C1 segment of cervical spinal cord (tissue), 14 donors: Measurements from ENCODE around the gene FAF2.
"Not testable (repeated sequence)": the region's sequence is repeated elsewhere in the genome, so short reads cannot be mapped to it uniquely, and the experiment has no call there.

Source experiments
- DNase-seq, 14 donors: peaks; one replicate each; lab custom pipeline; 2025; lab: John Stamatoyannopoulos, UW

FAF2 gene, protein sequence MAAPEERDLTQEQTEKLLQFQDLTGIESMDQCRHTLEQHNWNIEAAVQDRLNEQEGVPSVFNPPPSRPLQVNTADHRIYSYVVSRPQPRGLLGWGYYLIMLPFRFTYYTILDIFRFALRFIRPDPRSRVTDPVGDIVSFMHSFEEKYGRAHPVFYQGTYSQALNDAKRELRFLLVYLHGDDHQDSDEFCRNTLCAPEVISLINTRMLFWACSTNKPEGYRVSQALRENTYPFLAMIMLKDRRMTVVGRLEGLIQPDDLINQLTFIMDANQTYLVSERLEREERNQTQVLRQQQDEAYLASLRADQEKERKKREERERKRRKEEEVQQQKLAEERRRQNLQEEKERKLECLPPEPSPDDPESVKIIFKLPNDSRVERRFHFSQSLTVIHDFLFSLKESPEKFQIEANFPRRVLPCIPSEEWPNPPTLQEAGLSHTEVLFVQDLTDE

DNA sequence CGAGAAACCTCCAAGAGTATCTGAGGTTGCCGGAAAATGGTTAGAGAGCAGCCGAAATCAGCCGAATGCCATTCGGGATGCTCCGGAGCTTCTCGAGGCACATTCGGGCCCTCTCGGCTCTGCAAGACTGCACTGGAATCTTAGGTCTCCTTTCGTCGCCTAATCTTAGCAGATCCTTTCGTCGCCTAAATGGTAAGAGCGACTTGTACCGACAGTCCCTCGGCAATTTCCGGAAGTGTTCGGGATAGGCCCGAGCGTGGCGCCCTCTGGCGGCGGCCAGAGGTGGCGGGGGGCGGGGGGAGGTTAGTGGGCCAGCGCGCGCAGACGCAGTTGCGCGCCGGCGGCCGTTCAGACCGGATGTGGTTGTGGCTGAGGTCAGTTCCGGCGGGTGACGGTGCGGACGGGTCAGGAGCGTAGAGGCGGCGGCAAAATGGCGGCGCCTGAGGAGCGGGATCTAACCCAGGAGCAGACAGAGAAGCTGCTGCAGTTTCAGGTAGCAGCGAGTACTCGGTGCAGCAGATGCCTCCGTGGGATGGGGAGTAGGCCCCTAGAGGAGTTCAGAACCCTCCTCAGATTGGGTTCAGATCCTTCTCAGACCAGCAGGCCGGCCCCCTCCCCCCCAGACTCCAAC is at the start of gene FAF2:
FAF2 (plus strand) TSS at position 408 of the 631 bp plus-strand sequence; CDS start at position 431, 23 bp downstream.
- peak; percentile 84 to 99 (median 97) for DNase-seq

GRCh38 chr5:176400382-176401156 is 47.6 kb upstream of the FAF2 start:
- no peak for DNase-seq

DNA sequence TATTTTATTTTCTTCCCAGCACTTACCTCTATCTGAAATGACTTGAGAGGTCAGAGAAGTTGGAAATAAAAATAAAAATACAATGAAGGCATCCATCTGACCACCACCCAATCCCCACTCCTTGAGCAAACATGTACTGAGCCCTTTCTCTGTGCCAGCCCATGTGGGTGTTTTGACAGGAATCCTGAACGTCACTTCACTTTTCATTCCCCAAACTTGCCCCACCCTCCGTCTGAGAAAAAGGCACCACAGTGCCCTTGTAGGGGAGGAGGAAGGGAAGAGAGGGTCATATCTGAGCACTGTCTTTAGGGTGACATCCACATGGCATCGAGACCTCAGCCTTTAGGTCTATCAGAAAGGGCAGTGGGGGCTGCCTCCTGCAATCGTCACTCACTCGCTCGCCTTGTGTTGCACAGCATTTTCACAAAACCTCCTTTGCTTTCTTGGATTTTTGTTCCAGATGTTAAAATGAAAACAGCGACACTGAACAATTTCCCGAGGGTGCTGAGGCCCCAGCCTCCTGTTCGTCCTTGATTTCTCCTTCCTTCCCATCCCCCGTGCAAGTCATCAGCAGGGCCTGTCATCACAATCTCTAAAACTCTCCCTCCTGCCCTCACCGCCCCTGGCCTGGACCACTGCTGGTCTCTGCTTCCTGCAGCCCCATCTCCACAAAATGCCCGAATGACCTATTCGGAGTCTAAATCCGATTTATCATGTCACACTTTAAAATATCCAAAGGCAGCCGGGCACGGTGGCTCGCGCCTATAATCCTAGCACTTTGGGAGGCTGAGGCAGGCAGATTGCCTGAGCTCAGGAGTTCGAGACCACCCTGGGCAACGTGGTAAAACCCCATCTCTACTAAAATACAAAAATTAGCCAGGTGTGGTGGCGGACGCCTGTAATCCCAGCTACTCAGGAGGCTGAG is 46.6 kb upstream of the FAF2 start:
- no peak for DNase-seq

- DNase-seq = no peak
Measured at GRCh38 chr5:176405656-176406435, 42.3 kb upstream of the FAF2 start.

DNA sequence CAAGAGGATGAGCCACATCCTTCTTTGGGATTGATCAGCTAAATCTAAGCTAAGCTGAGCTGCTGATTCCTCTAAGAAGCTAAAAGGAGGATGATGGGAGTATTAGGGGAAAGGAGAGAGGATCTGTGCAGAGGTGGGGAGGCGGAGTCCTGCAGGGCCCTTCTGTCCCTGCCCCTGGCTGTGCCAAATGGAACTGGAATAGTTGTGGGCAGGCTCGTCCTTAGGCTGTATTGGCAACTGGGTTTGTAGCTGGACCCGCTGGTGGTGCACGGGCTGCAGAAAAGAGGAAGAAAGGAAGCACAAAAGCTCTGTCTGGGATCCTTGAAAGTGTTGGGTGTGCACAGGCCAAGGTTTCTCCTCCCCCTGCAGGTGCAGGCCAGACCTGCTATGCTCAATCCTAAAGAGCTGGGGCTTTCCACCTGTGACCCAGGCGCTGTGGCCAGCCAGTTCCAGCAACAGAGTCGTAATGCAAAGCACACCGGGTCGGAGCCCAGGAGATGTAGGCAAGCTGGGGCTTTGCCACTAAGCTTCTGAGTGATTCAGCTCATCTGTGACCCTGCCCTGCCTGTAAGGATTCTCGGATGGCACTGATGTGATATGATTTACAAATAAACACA is 41.6 kb upstream of the FAF2 start:
- DNase-seq = no peak

DNA sequence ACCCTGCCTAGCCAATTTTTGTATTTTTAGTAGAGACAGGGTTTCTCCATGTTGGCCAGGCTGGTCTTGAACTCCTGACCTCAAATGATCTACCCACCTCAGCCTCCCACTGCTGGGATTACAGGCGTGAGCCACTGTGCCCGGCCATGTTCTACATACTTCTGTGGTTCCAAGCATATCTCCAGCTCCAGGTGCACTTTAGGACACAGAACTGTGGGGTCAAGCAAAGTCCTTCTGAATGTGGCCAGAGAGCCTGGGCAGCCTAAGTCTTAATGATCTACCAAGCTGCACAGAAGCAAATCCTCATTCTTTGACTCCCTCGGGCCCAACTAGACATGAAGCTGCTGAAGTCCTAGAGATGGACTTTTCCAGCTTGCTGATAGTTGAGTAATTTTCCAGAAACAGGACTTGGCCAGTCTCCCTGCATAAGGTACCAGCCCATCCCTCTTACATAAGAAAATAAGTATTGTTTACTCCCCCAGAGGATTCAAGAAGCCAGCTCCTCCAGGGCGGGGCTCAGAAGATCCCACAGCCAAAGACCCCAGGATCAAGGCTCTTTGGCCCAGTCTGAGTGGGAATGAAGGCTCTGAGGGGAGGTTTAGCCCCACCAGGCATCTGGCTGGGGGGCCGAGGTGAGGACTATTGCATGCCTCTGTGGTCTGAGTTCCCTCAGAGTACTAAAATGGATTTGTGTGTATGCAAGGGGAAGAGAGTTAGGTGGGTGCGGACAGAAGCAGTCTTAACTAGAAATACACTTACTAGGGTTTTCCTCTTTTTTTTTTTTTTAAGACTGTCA is 40.5 kb upstream of the FAF2 start:
- DNase-seq = no peak

- not testable (repeated sequence) for DNase-seq
Measured at GRCh38 chr5:176408252-176408573, 40.0 kb upstream of the FAF2 start.

GRCh38 chr5:176408590-176408989 is 39.6 kb upstream of the FAF2 start:
- DNase-seq = no peak

DNA sequence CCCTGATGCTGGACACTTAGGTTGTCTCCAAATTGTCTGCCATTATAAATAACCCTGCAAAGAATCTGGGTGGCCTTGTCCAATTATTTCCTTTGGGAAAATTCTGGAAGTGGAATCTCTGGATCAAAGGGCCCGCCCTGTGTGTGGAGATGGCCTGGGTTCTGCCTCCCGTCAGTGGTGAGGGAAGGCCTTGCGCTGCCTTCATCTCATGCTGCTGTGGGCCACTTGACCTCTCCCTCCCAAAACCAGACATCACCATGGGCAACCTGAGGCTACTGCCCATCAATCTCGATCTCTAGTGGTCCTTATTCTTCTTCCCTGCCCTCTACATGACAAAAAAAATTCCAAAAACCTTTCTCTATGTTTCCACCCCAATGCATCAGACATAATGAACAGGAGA is 38.4 kb upstream of the FAF2 start:
- DNase-seq = no peak

- DNase-seq = no peak
Measured at GRCh38 chr5:176410486-176411180, 37.6 kb upstream of the FAF2 start.

DNA sequence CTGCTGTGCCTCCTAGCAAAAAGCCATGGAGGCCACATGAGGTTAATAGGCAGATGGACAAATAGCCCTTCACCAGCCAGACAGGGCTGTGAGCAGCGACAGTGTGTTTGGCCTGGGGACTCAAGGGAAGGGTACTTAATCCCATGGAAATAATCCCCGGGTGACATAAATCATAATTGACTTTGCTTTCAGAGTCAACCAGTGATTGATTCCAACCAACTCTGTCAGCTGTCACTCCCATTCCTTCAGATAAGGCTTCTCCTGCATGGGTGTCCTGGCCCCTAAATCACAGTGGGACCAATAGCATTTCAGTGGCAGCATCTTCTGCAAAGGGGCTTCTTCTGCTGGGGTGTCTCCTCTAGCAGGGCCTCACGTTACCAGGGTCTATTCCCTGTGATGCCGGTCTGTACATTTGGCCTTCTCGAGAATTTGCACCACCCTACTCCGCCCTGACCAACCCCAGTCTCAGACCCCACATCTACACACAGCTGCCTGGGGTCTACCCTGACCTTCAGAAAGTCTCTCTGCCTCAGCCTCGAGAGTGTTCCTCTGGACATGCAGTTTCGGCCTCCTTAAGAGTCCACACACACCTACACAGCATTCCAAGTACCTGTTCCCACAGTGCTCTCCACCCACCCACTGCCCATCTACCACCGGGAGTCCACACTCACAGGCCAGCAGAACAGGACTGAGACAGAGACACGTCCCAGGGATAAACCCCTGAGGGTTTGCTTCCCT is 35.5 kb upstream of the FAF2 start:
- DNase-seq = no peak

- peak in 1 of 14 donors; percentile 17 for DNase-seq
Measured at GRCh38 chr5:176413255-176413565, 35.0 kb upstream of the FAF2 start.

DNA sequence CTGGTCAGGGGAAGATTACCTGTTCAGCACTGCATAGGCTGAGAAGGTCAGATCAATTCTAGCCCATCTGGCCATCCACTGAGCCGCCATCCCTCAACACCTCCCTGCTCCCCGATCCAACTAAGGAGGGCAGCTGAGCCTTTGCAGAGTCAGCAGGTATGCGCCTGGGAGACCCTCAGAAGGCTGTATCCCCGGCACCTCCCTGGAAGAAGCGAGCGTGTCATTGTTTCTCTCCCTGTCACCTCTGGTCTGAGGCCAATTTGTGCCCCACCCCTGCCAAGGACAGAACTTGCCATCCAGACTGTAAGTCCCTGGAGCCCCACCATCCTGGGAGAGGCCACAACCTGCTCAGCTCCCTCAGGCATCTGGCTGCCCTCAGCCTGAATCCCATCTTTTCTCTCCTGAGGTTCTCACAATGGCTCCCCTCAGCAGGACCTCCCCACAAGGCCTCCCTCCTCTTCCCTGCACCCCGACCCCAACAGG is 34.4 kb upstream of the FAF2 start:
- DNase-seq = peak in 1 of 14 donors; percentile 22

DNA sequence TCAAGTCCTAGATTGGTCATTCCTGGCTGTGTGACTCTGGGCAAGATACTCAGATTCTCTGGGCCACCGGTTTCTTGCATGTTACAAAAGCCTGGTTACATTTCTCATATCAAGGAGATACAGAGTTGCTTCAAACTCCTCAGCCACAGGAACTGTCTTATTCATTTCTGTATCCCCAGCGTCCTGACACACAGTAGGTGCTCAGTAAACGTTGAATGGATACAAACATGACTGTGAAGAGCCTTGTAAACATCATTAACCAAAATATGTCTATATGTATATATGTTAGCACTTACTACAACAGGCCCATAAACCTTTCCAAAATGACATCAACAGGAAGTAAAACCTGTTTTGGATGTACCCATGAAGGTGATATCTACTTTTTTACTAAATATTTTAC is 33.5 kb upstream of the FAF2 start:
- DNase-seq = no peak

GRCh38 chr5:176415240-176415951 is 32.8 kb upstream of the FAF2 start:
- no peak for DNase-seq

DNA sequence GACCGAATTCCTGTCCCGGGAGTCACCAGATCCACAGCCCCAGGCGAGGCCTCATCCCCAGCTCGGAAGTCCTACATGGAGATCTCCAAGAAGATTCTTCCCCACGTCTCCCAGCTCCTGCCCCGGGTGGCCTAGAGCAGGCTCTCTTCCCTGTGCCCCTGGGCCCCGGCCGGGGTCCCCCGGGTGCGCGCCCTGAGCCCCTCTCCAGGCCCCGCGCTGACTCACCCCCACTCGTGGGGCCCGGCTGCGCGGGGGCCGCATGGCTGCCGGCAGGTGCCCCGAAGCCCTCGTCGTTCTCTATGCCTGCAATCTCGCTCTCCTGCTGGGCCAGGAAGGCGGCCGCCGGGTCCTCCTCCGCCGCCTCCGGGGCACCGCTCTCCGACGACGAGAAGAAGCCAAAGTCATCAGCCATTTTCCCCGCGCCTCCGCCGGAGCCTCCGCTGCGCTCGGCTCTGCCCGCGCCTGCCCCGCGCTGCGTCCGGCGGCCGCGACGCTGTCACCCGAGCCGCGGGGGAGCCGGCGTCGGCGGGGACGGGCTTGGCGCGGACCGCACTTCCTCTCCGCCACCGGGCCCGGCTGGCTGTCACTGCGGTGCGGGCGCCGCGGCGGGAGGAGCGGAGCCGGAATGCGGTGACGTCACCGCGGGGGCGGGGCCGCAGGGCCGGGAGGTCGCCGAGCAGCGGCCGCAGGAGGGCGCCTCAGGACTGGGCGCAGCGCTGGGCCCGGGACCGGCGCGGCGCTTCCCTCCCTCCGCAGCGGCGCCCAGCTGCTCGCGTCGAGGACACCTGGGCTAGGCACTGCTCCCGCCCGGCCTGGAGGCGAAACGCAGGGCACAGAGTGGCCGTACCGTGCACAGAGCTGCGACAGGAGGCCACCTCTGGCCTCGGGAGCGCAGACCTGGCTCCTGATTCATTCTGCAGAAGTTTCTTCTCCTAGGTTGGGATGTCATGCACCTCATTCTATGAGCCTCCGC is 31.9 kb upstream of the FAF2 start, which contains the start of gene CLTB:
CLTB (minus strand) TSS at position 588 of the 973 bp plus-strand sequence; CDS start at position 412, 176 bp downstream.
- DNase-seq = peak; percentile 26 to 91 (median 78)
